ENCODE measurements around the gene POLA1.

GRCh38 chrX:24934279-24934678, 240.6 kb downstream of the POLA1 start:
- no peak for TF ChIP-seq POLR2A (IDR thresholded peaks at IDR 0.05)
- TF ChIP-seq POLR2AphosphoS5 (IDR thresholded peaks at IDR 0.05) = no peak
- TF ChIP-seq, protein P1, sequence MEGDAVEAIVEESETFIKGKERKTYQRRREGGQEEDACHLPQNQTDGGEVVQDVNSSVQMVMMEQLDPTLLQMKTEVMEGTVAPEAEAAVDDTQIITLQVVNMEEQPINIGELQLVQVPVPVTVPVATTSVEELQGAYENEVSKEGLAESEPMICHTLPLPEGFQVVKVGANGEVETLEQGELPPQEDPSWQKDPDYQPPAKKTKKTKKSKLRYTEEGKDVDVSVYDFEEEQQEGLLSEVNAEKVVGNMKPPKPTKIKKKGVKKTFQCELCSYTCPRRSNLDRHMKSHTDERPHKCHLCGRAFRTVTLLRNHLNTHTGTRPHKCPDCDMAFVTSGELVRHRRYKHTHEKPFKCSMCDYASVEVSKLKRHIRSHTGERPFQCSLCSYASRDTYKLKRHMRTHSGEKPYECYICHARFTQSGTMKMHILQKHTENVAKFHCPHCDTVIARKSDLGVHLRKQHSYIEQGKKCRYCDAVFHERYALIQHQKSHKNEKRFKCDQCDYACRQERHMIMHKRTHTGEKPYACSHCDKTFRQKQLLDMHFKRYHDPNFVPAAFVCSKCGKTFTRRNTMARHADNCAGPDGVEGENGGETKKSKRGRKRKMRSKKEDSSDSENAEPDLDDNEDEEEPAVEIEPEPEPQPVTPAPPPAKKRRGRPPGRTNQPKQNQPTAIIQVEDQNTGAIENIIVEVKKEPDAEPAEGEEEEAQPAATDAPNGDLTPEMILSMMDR (IDR thresholded peaks at IDR 0.05) = no peak

Data from transverse colon (tissue), 4 donors.